NK-92 (cell line): ENCODE data around the gene CRTC3.

ENCODE experiments used
- DNase-seq: peaks from one replicate; lab custom pipeline; 2025; ENCODE audit not compliant: unreplicated experiment; lab: John Stamatoyannopoulos, UW

CRTC3 gene

DNA sequence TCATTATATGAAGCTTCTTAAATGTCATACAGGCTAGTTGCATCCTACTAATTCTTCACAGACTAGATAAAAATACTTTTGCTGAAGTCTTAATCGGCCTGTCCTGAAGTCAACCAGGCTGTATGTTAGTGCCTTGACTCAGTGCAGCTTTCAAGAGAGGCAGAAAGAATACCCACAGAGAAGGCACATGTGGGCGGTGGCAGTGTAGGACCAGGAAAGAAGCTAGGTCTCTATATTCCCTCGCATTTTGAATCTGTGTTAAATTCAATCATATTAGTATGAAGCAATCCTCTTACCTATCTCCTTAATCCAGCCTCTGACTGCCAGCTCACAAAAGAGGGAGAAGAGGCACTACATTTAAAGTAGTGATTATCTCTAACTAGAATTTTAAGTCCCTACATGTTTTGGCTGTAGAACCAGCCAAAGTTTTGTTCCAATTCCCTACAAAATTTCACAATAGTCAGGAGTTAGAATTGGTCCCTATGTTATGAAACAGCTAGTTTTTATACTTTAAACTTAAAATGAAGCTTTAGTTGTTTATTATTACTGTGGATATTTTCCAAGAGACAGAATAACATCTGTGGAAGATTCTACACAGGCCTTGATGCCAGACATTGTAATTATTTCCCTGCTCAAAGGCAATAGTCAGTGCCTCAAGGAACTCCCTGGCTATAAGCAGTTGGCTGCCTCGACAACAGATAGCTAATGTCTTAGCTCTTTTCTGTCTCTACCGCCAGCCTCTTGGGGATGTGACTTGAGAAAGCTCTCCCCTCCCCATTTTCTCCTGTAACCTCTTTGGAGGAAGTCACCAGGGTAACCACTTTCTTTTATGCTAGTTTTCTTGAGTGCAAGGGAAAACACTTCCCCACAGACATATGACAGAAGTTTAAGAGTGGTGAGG is 31.9 kb downstream of the CRTC3 start:
- DNase-seq: no peak

DNA sequence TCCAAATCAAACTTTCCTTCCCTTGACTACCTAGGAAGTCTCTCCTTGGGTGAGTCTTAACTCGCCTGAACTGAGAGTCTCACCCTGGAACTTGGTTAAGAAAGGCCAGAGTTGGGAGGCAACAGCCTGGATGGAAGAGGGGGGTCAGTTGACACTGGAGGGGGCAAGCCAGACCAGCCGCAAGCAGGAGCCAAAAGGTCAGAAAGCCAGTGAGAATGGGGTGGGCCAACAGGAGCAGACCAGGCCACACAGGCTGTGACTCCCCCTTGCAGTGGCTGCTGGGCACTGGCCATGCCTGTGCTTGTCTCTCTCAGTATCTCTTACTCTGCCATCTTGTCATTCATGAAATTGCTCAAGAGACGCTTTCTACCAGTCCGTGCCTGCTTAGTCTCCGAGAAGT is 32.9 kb downstream of the CRTC3 start:
- no peak for DNase-seq

DNA sequence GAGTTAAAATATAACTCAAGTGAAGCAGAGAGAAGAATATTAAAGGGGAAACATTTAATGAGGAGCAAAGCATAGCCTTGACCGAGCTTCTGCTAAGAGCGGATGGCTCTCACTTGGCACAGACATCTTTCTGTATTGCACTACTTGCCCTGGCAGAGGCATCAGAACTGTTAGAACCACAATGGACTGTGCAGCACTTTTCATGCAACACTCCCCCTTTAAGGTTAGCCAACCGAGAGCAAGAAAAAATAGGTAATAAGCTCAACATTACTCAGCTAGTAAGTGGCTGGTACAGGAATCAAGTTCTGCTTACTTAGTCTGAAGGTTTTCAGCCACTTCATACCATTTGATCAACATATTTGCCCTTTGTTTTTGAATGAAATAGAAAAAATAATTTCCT is 33.7 kb downstream of the CRTC3 start:
- no peak for DNase-seq

DNA sequence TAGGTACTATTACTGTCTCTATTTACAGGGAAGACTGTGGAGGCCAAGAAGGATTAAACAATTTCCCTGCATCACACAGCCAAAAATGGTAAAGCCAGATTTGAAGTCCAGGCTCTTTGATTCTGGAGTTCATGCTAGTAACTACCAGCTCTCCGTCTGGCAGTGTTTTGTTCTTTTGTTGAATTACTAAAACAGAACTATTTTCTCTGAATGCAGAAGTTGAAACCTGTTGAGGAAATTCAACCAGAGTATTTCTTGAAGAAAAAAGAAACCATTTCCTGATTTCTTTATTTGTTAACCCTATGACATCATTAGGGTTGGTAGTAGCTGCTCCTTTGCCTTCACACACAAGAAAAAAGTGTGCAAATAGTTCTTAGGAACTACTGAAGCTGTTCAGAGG is 34.3 kb downstream of the CRTC3 start:
- no peak for DNase-seq

DNA sequence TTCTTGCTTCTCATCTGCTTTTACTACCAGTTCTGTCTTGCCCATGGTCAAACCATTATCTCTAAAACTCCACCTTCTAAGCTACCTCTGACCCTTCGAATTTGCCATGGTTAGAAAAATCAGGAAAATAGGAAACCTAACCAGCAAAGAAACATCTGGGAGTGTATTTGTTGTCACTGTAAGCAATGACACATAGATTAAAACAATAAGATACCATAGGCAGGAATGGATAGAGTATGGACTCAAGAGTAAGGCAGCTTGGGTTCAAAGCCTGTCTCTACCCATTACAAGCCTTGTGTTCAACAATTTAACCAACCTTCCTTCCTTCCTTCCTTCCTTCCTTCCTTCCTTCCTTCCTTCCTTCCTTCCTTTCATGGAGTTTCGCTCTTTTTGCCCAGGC is 34.9 kb downstream of the CRTC3 start:
- no peak for DNase-seq

DNA sequence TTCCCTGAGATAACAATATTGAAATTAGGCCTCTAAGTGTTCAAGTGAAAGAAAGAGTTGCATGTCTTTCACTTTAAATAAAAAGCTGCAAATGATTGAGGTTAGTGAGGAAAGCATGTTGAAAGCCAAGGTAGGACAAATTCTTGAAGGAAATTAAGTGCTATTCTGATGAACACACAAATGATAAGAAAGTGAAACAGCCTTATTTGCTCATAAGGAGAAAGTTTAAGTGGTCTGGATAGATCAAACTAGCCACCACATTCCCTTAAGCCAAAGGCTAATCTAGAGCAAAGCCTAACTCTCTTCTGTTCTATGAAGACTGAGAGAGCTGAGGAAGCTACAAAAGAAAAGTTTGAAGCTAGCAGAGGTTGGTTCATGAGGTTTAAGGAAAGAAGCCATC is 36.1 kb downstream of the CRTC3 start:
- DNase-seq: no peak

DNA sequence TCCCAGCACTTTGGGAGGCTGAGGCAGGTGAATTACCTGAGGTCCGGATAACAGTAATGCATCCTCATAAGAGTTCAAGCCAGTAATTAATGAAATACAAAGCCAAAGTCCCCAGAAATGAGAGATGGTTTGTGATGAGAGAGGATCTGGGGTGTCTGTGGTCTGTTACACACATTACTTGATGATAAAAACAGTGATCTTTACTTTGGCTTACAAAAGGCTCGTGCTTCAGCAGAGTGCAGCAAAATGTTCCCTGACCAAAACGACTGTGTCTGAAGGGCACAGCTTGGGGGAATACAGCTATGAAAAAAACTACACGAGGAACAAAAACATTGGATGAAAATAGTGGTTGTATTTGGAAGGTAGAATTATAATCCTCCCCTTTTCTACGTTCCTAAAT is 40.9 kb downstream of the CRTC3 start:
- no peak for DNase-seq

DNA sequence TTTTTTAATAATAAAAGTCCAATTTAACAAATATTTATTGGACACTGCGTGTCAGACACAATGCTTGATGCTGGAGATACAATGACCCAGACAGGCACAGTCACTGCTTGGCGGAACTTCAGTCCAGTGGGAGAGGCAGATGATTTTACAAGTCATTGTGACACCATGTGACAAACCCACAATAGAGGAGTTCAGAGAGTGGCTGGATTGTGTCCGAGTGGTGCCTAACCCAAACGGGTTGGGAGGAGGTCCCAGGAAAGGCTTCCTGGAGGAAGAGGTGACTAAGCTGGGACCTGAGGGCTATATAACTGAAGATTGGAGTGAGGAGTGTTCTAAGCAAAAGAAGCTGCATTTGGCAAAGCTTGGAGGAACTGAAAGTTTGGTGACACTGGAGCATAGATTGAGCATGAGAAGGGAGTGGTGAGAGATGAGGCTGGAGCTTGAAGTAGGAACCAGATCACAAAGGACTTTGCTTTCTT is 41.4 kb downstream of the CRTC3 start:
- no peak for DNase-seq

DNA sequence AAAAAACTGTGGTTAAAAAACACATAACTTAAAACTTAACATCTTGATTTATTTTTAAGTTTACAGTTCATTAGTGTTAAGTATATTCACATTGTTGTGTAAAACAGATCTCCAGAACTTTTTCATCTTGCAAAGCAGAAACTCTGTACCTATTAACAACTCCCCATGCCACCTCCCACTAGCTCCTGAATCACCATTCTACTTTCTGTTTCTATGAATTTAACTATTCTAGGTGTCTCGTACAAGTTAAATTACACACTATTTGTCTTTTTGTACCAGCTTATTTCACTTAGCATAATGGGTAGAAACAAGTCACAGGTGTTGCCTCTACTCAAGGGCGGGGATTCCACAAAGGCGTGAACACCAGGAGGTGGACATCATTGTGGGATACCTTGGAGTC is 43.2 kb downstream of the CRTC3 start:
- DNase-seq: no peak

DNA sequence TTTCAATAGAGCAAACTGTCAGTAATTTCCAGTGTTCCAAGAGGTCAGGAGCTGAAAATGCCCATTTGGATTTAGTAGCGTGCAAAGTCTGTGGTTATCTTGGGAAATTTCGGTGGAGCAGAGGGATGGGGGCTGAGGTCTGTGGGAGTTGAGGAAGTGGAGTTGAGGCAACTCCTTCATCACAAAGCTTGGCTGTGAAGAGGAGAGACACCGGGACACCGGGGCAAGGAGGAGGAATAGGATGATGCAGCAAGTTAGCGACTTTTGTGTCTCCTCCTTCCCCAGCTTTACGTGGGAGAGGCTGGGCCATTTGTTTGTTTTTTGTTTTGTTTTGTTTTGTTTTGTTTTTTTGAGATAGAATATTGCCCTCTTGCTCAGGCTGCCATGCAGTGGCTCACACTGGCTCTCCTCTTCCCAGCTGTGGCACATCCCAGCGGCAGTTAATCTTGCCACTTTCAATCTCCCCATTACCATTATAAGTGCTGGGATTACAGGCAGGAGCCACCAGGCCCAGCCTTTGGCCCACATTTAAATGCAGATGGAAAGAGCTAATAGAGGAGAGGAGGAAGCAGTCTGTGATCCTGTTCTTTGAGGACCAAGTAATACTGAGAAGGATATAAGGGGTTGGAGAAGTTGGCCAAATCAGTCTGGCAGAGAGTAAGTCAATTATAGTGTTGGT is 47.1 kb downstream of the CRTC3 start:
- no peak for DNase-seq

DNA sequence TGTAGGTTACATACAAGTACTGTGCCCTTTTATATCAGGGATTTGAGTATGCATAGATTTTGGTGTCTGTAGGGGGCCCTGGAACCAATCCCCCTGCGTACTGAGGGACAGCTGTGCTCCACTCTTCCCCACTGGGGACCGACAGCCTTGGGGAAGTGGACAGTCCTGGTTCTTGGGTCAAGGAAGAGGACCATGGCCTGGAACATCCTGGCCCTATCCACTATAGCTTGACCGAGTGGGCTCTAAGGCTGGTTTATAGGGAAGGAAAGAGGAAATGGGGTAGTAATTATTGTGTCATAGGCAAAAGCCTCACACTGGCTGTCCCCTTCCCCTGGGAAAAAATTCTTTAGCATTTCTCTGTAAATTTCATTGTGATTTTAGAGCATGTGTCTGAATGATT is 49.5 kb downstream of the CRTC3 start:
- DNase-seq: no peak

DNA sequence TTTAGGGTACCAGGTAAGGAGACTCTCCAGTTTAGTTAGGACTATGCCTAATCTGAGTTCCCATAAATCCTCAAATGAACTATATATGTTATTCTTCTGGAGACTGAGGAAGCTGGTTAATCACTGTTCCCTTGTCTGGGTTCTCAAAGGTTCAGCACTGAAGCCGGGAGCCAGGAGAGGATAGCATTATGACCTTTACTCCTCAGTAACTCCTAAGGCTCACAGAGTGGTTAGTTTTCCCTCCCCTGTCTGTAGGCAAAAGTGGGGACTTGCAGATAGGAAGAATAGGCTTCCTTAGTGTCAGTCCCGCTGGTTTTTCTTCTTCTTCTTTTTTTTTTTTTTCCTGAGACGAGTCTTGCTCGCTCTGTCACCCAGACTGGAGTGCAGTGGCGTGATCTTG is 50.4 kb downstream of the CRTC3 start:
- DNase-seq: no peak

DNA sequence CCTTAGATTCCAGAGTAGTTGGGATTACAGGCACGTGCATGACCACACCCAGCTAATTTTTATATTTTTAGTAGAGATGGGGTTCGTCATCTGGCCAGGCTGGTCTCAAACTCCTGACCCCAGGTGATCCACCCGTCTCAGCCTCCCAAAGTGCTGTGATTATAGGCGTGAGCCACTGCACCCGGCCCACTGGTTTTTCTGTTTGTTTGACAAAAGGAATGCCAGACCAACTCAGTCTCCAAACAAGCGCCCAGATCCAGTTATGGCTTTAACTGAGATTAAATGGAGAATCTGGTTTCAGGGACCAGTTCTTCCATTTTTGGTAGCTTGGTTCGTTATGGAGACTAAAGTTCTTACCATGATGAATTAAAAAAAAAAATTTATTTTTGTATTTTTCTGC is 50.8 kb downstream of the CRTC3 start:
- no peak for DNase-seq

DNA sequence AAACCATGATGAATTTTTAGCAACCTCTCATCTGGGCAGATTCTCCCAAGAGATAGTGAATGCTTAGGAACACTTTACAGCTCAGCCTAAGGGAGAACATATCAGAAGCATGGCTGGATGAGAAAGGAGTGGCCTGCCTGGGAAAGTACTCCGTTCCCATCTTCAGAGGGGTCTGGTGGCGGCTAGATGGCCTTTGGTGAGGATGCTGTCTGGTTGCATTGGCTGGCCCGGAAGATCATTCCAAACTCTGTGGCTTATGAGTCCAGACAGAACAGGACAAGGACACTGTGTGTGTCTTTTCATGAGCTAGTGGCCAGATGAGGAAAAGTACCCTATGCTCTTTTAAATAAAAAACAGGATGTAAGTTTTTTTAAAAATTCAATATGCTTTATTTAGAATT is 51.2 kb downstream of the CRTC3 start:
- DNase-seq: no peak

DNA sequence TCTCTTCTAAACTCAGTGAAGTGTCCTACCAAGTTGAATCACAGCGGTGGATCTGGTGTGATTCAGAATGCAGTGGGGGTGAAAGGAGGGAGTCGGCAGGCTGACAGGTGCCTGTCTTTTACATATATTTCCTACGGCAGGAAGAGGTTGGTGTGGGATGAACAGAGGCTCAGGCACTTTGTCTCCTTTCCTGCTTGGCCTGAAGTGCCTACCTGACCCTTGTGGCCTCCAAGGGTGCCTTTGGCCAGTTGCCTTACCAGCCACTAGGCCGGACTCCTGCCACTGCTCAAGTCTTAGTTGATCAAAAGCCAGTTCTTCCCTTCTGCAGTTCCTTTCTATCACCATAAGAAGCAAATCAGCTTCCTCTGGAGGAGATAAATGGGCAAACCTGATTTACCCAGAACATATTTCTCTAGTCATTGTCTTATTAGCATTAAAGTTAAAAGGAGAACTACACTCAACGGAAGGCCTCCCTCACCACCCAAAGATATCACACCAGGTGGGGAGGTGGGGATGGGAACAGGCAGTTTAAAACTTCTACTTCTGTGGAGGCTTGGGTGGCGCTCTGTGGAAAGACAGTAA is 52.1 kb downstream of the CRTC3 start:
- DNase-seq: no peak

DNA sequence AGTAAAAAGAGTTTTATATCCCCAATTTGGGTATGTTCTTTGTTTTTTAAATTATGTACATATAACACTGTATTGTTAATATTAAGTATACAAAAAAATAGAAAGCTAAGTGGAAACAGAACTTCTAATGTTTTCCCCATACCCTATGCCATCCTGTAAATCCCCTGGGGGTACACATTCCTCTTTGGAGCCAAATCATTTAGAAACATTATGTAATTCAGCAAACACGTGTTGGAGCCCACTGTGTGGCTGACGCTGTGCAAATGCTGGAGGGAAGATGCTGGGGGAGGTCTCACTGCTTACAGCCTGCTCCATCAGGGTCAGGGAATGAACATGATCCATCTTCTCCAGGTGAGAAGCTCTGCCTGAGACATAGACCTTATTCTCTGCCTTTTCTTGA is 52.8 kb downstream of the CRTC3 start:
- DNase-seq: no peak

DNA sequence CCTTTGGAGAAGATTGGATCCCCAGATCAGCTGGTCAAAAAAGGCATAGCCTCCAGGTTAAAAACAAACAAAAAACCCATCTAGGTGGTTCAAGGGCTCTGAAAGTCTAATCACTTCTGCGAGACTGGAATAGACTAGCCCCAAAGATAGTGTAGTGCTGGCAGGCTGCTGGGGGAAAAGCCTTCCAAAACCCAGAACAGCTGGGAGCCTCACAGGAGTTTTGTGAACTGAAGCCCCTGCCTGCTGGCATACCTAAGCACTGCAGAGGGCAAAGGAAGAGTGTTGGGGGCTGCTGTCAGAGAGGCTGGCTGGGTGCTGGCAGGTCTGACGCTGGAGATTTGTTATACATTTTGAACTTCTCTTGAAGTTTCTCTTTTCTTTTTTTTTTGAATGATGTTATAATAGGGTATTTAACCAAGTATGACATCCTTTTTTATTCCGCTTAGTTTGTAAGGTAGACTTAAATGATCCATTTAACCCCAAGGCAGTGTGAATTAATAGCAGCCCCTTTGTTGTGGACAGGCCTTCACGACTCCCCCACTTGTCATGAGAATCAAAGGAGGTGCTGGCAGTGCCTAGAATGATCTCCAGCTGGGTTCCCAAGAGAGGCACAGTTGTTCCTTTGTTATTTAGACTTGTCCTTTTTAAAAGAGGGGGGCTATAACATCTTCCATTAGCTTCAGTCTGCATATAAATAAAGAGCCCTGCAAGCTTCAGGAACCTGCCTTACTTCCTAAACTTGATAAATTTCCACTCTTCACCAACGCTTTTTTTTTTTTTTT is 53.9 kb downstream of the CRTC3 start:
- DNase-seq: no peak

DNA sequence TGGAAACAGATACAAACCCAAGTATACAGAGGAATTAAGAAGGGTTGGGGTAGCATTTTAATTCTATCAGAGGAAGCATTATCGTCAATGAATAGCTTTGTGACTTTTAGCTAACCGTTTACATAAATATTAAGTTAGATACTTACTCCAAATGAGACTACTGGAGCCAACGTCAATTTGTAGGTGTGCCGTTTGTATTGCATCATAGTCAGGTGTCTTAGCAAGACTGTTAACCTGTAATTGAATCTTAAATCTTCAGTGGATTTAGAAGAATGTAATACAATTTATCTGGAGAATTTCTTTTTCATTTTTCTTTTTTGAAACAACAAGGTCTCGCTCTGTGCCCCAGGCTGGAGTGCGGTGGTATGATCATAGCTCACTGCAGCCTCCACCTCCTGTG is 55.1 kb downstream of the CRTC3 start:
- no peak for DNase-seq

DNA sequence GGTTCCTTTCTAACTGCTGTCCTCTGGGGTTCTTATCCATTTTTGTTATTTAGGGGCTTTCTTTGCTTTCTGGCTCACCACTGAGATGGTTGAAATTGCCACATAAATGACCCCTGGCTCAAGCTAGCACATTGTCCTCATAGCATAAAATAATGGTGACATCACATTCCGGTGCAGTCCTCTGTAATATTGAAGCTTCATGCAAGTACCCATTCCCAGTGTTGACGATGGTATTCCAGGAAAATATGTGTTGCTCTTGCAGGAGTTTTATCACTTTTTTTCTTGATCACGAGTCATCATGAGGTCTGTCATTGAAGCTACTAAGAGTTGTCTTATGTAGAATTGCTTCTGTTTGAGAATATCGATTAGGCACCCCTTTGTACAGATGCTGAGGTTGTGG is 56.1 kb downstream of the CRTC3 start:
- DNase-seq: no peak

DNA sequence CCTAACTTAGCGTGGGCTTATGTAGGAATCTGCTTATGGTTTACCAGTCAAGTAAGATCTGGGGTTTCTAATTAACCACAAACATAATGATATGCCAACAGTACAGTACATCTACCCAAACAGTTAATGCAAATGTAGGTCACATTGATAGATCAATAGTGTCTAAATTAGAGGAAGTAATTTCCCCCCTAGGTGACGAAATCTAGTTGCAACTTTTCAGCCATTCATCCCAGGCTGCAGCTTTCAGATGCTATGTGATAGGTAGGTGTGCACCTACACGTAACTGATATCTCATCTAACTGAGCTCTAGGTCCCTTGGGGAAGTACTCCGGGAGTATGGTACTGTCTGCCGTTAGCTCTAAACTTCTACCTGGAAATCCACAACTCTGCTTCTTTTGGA is 57.2 kb downstream of the CRTC3 start:
- no peak for DNase-seq

DNA sequence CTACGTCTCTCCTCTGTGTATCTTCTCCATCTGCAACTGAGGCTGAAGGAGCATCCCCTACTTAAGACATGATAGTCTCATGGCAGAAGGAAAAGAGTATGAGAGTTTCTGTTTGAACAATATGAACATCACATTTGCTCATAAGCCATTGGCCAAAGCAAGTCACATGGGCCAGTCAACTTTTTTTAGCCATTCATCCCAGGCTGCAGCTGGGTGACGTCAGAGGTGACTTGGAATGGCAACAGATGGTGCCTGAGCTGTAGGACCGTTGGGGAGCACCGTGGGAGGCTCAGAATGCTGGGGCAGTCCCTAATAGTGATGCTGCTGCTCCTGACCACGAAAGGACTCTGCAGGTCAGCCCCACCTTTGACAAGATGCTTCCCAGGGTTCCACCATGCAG is 58.7 kb downstream of the CRTC3 start:
- no peak for DNase-seq
